ENCODE measurements around the gene KCNK3.

DNA sequence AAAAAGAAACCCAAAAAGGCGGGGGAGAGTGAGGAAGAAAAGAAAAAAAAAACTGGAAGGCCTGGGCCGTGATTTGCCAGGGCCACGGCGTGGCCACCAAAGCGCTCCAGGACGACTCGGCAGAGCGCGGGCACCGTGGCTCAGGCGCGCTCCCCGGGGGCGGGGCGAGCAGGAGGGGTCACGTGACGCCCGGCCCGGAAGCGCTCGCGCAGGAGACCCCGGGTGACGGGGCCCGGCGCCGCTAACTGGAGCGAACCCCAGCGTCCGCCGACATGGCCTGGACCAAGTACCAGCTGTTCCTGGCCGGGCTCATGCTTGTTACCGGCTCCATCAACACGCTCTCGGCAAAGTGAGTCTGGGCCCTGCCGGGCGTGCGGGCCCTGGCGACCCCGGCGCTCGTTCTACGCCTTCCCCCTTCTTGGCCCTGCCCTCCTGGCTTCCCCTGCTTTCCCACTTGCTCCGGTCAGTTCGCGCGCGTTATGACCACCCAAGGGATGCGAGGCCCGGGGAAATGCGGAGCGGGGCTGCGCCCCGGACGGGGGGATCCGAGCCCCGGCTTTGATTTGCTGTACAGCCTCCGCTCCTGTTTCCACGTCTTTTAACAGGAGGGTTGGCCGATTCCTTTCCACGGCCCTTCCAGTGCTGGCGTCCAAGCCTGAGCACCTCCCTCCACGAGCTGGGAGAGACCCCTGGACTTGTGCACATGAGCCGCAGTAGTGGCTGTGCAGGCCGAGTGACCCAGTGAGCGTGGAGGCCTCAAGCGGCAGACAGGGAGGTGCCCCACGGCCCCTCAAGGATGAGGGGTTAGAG, 71.8 kb downstream of the KCNK3 start, which contains the start of gene SLC35F6:
- TF ChIP-seq EZH2 (IDR thresholded peaks at IDR 0.05; ENCODE audit: low read length), result no peak
- TF ChIP-seq, protein P1, sequence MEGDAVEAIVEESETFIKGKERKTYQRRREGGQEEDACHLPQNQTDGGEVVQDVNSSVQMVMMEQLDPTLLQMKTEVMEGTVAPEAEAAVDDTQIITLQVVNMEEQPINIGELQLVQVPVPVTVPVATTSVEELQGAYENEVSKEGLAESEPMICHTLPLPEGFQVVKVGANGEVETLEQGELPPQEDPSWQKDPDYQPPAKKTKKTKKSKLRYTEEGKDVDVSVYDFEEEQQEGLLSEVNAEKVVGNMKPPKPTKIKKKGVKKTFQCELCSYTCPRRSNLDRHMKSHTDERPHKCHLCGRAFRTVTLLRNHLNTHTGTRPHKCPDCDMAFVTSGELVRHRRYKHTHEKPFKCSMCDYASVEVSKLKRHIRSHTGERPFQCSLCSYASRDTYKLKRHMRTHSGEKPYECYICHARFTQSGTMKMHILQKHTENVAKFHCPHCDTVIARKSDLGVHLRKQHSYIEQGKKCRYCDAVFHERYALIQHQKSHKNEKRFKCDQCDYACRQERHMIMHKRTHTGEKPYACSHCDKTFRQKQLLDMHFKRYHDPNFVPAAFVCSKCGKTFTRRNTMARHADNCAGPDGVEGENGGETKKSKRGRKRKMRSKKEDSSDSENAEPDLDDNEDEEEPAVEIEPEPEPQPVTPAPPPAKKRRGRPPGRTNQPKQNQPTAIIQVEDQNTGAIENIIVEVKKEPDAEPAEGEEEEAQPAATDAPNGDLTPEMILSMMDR (optimal IDR thresholded peaks at IDR 0.05 in 1 of 3, IDR thresholded peaks at IDR 0.05 in 1 of 3, conservative IDR thresholded peaks at IDR 0.05 in 1 of 3; ENCODE audit: extremely low read depth in 1 of 3, insufficient read depth in 2 of 3, low read length in 3 of 3), result no peak
